ENCODE results near the gene LMLN. TPM values are rescaled to one million over a fixed set of nuclear protein-coding genes. Genes with fewer than 3 reads are reported as not detected.

The LMLN gene
- total and polyA plus RNA-seq, 8 donors, result 2.2 to 6.4 (median 4.4) TPM

GRCh38 chr3:198022604-198023003 is 62.6 kb downstream of the LMLN start:
- H3K36me3 ChIP-seq, result peaks cover 0 to 8% (median 0%) of the 10 kb centered on the region in 3 donors
- ATAC-seq, result no peak

GRCh38 chr3:198025644-198026043 is 65.6 kb downstream of the LMLN start:
- peaks cover 0 to 8% (median 0%) of the 10 kb centered on the region in 3 donors for H3K36me3 ChIP-seq
- H3K9me3 ChIP-seq, result no peaks in the 10 kb centered on the region
- DNase-seq, result no peak
- ATAC-seq, result no peak
- 86 to 89% methylated on average over 8 of the region's 8 CpGs for WGBS, 2 donors
- intact Hi-C loops (cut with DNase I), result no loop called here
- H3K27me3 ChIP-seq, result no peaks in the 10 kb centered on the region
- H3K4me1 ChIP-seq, result no peaks in the 10 kb centered on the region
- H3K4me3 ChIP-seq, result no peak overlapping the region
- no peak overlapping the region for H3K27ac ChIP-seq
- TF ChIP-seq CTCF (IDR thresholded peaks at IDR 0.05), result no peak
- FAIRE-seq, result no peak

More at GRCh38 chr3:198022604-198023003, 62.6 kb downstream of the LMLN start:
- DNase-seq, result no peak
- intact Hi-C loops (cut with DNase I), result no loop called here
- Histone ChIP-seq H3K27ac (no peak overlapping the region), H3K27me3 (no peaks in the 10 kb centered on the region), H3K4me3 (no peak overlapping the region), H3K9me3 (no peaks in the 10 kb centered on the region), H3K4me1 (no peaks in the 10 kb centered on the region)
- 94 to 98% methylated on average over 3 of the region's 3 CpGs for WGBS, 2 donors
- TF ChIP-seq CTCF (IDR thresholded peaks at IDR 0.05), result no peak
- FAIRE-seq, result no peak

GRCh38 chr3:198026620-198027019 is 66.6 kb downstream of the LMLN start:
- TF ChIP-seq CTCF (IDR thresholded peaks at IDR 0.05), result no peak
- no peak for DNase-seq

GRCh38 chr3:198027045-198027798 is 67.2 kb downstream of the LMLN start:
- FAIRE-seq (no peak), ATAC-seq (no peak), DNase-seq (no peak)
- no peak overlapping the region for H3K4me3 ChIP-seq
- no peak overlapping the region for H3K27ac ChIP-seq
- H3K27me3 ChIP-seq, result no peaks in the 10 kb centered on the region
- H3K36me3 ChIP-seq, result peaks cover 0 to 12% (median 0%) of the 10 kb centered on the region in 3 donors
- no peaks in the 10 kb centered on the region for H3K9me3 ChIP-seq
- TF ChIP-seq CTCF (IDR thresholded peaks at IDR 0.05), result no peak
- no peaks in the 10 kb centered on the region for H3K4me1 ChIP-seq
- 86 to 92% methylated on average over 17 of the region's 17 CpGs for WGBS, 2 donors
- intact Hi-C loops (cut with DNase I), result no loop called here

More at GRCh38 chr3:198026620-198027019, 66.6 kb downstream of the LMLN start:
- no peak for FAIRE-seq
- no peak overlapping the region for H3K4me3 ChIP-seq
- H3K4me1 ChIP-seq, result no peaks in the 10 kb centered on the region
- no peak overlapping the region for H3K27ac ChIP-seq
- WGBS, 2 donors, result 90 to 95% methylated on average over 5 of the region's 5 CpGs
- no peak for ATAC-seq
- intact Hi-C loops (cut with DNase I), result no loop called here
- H3K9me3 ChIP-seq, result no peaks in the 10 kb centered on the region
- H3K27me3 ChIP-seq, result no peaks in the 10 kb centered on the region
- H3K36me3 ChIP-seq, result peaks cover 0 to 13% (median 0%) of the 10 kb centered on the region in 3 donors

GRCh38 chr3:198027799-198028390 is 67.9 kb downstream of the LMLN start:
- H3K27ac ChIP-seq, result no peak overlapping the region
- no peak for DNase-seq
- no peak for ATAC-seq
- 93 to 94% methylated on average over 13 of the region's 13 CpGs for WGBS, 2 donors
- no peak overlapping the region for H3K4me3 ChIP-seq
- no peak for FAIRE-seq
- TF ChIP-seq CTCF (IDR thresholded peaks at IDR 0.05), result no peak
- no peaks in the 10 kb centered on the region for H3K27me3 ChIP-seq
- no peaks in the 10 kb centered on the region for H3K9me3 ChIP-seq
- intact Hi-C loops (cut with DNase I), result no loop called here
- peaks cover 0 to 6% (median 0%) of the 10 kb centered on the region in 3 donors for H3K36me3 ChIP-seq
- H3K4me1 ChIP-seq, result no peaks in the 10 kb centered on the region
